ENCODE measurements around the gene GATA5. TPM values are rescaled to one million over a fixed set of nuclear protein-coding genes. Genes with fewer than 3 reads are reported as not detected.

The GATA5 gene
- total and polyA plus RNA-seq, 2 donors (not counting 3 experiments of a cell fraction or from before 2014, with no cell fraction given) = not detected

GRCh38 chr20:62428396-62429295, 47.1 kb downstream of the GATA5 start:
- no peak for FAIRE-seq
- H3K4me1 ChIP-seq (ENCODE audit: control insufficient read depth, extremely low read depth, insufficient read depth, low read length) = no peaks in the 10 kb centered on the region
- CTCF ChIA-PET = interaction anchor here (1.6 kb wide), 1 partner anchor 18 kb away, joined by 6 read pairs; no protein-coding TSS in a partner anchor

More at GRCh38 chr20:62428396-62429295, 47.1 kb downstream of the GATA5 start:
- H3K9me3 ChIP-seq (replicated peaks; ENCODE audit: control insufficient read depth, insufficient read depth, low read length) = no peaks in the 10 kb centered on the region
- no peaks in the 10 kb centered on the region for H3K79me2 ChIP-seq (ENCODE audit: control insufficient read depth, insufficient read depth, low read length)
- dilution Hi-C loops (cut with MboI; ENCODE audit: extremely low pct_ligation_motif_present, low sequenced_read_pairs) = no loop called here
- no peak overlapping the region for H2AFZ ChIP-seq (ENCODE audit: low read depth, low read length)
- H3K9me1 ChIP-seq (replicated peaks; ENCODE audit: control insufficient read depth, extremely low read depth, insufficient read depth, low read length) = no peaks in the 10 kb centered on the region
- BruUV-seq (replicated peaks) = no TSS peak
- no peaks in the 10 kb centered on the region for H3K36me3 ChIP-seq (ENCODE audit: control insufficient read depth in 2 of 2, extremely low read depth in 1 of 2, insufficient read depth in 2 of 2, low read length in 2 of 2)
- H3K4me3 ChIP-seq (replicated peaks in 1 of 3; ENCODE audit: insufficient read depth in 1 of 3, low read depth in 1 of 3, low read length in 3 of 3) = no peak overlapping the region
- no peak for TF ChIP-seq MYC (IDR thresholded peaks at IDR 0.05; ENCODE audit: low read depth, low read length)
- no peak for TF ChIP-seq POLR2A (IDR thresholded peaks at IDR 0.05; ENCODE audit: low read depth, low read length)
- TF ChIP-seq EZH2 (IDR thresholded peaks at IDR 0.05; ENCODE audit: borderline replicate concordance, low read depth, low read length, severe bottlenecking) = no peak
- no peak for TF ChIP-seq FOS (IDR thresholded peaks at IDR 0.05; ENCODE audit: borderline replicate concordance, insufficient read depth, low read length)
- TF ChIP-seq POLR2AphosphoS5 (IDR thresholded peaks at IDR 0.05; ENCODE audit: insufficient read depth, low read depth, low read length) = no peak
- TF ChIP-seq GATA2 (IDR thresholded peaks at IDR 0.05; ENCODE audit: insufficient read depth, insufficient read length, low read depth, low read length) = no peak
- TF ChIP-seq JUN (IDR thresholded peaks at IDR 0.05; ENCODE audit: borderline replicate concordance, insufficient read depth, insufficient read length, low read depth) = no peak
- TF ChIP-seq MAX (IDR thresholded peaks at IDR 0.05; ENCODE audit: insufficient read depth, insufficient read length) = no peak
- no peak for TF ChIP-seq CTCF (IDR thresholded peaks at IDR 0.05; ENCODE audit: extremely low read depth in 1 of 2, insufficient read depth in 1 of 2, low read depth in 1 of 2, low read length in 2 of 2)
- POLR2A ChIA-PET = no interaction called here
- H3K27me3 ChIP-seq (ENCODE audit: control insufficient read depth in 2 of 2, insufficient read depth in 2 of 2, low read length in 2 of 2) = peaks cover 7 to 9% of the 10 kb centered on the region in 2 experiments
- no peaks in the 10 kb centered on the region for H4K20me1 ChIP-seq (replicated peaks; ENCODE audit: control insufficient read depth, extremely low read depth, insufficient read depth, low read length)
- intact Hi-C loops (cut with micrococcal nuclease) = no loop called here
- no peak overlapping the region for H3K4me2 ChIP-seq (ENCODE audit: insufficient read depth, low read length)
- no peak for DNase-seq (ENCODE audit: low read depth, low spot score)
- H3K9ac ChIP-seq (replicated peaks; ENCODE audit: extremely low read depth, insufficient read depth, low read length) = no peak overlapping the region
- H3K27ac ChIP-seq (ENCODE audit: insufficient read depth, low read depth, low read length) = no peak overlapping the region

Measured in endothelial cell of umbilical vein (primary cell).